CD4-positive, alpha-beta T cell treated with Interleukin-21 for 1 hour (primary cell): ENCODE data around the gene UGT1A4.
"Not testable (repeated sequence)": the region's sequence is repeated elsewhere in the genome, so short reads cannot be mapped to it uniquely, and the experiment has no call there.

Experiments
- DNase-seq: peaks from one replicate; pipeline ENCODE4 v3.0.0-alpha.2; 2020

The UGT1A4 gene

GRCh38 chr2:233751212-233752009, 32.9 kb downstream of the UGT1A4 start:
- DNase-seq = not testable (repeated sequence)

GRCh38 chr2:233754872-233755611, 36.5 kb downstream of the UGT1A4 start:
- no peak for DNase-seq

- DNase-seq = no peak
Observed at GRCh38 chr2:233756429-233757081, 38.0 kb downstream of the UGT1A4 start.

- no peak for DNase-seq
Observed at GRCh38 chr2:233758141-233758540, 39.6 kb downstream of the UGT1A4 start.

- no peak for DNase-seq
Observed at GRCh38 chr2:233758849-233759248, 40.3 kb downstream of the UGT1A4 start.

- no peak for DNase-seq
Observed at GRCh38 chr2:233760043-233760442, 41.5 kb downstream of the UGT1A4 start, which contains the start of gene UGT1A1. Gene UGT1A1, plus strand, starts transcription at chr2:233760270. Its CDS starts 18 bp downstream, at chr2:233760288.

- no peak for DNase-seq
Observed at GRCh38 chr2:233761040-233761769, 42.7 kb downstream of the UGT1A4 start.

- DNase-seq = no peak
Observed at GRCh38 chr2:233764264-233764663, 45.7 kb downstream of the UGT1A4 start.

- no peak for DNase-seq
Observed at GRCh38 chr2:233764761-233765160, 46.2 kb downstream of the UGT1A4 start.

- no peak for DNase-seq
Observed at GRCh38 chr2:233766416-233766815, 47.9 kb downstream of the UGT1A4 start.

- DNase-seq = no peak
Observed at GRCh38 chr2:233768076-233768475, 49.5 kb downstream of the UGT1A4 start.

- no peak for DNase-seq
Observed at GRCh38 chr2:233769260-233769659, 50.7 kb downstream of the UGT1A4 start.

- no peak for DNase-seq
Observed at GRCh38 chr2:233772153-233772552, 53.6 kb downstream of the UGT1A4 start.

- no peak for DNase-seq
Observed at GRCh38 chr2:233772583-233772982, 54.0 kb downstream of the UGT1A4 start.

GRCh38 chr2:233773854-233774253, 55.3 kb downstream of the UGT1A4 start:
- no peak for DNase-seq

GRCh38 chr2:233775414-233775813, 56.9 kb downstream of the UGT1A4 start:
- DNase-seq = no peak

- DNase-seq = no peak
Observed at GRCh38 chr2:233778030-233778429, 59.5 kb downstream of the UGT1A4 start, which contains the start of gene MROH2A. Gene MROH2A, plus strand, starts transcription at chr2:233778330. Its CDS starts 1,029 bp downstream, at chr2:233779359.

GRCh38 chr2:233779722-233780121, 61.2 kb downstream of the UGT1A4 start:
- DNase-seq = no peak

GRCh38 chr2:233780771-233781170, 62.2 kb downstream of the UGT1A4 start:
- DNase-seq = no peak

- DNase-seq = no peak
Observed at GRCh38 chr2:233789554-233789953, 71.0 kb downstream of the UGT1A4 start.

GRCh38 chr2:233791151-233791882, 72.8 kb downstream of the UGT1A4 start:
- DNase-seq = no peak

GRCh38 chr2:233791883-233792329, 73.4 kb downstream of the UGT1A4 start:
- DNase-seq = no peak
